ENCODE results near the gene STX3. TPM values are rescaled to one million over a fixed set of nuclear protein-coding genes. Genes with fewer than 3 reads are reported as not detected.

Gene STX3
- polyA plus RNA-seq, 2 of the 4 experiments (the other 2 are of a cell fraction): 15.2 to 15.4 TPM

GRCh38 chr11:59810911-59811259 lies 55.7 kb downstream of the STX3 start (continued):
- TF ChIP-seq SREBF2 (IDR thresholded peaks at IDR 0.05) (no peak), CBX8 (IDR thresholded peaks at IDR 0.05) (no peak), ZSCAN20 (CRISPR knock-in tag; IDR thresholded peaks at IDR 0.05) (no peak), EHMT2 (IDR thresholded peaks at IDR 0.05; ENCODE audit: low read depth) (peak; percentile 64; the same call in 1 of the 2 replicates)

DNA sequence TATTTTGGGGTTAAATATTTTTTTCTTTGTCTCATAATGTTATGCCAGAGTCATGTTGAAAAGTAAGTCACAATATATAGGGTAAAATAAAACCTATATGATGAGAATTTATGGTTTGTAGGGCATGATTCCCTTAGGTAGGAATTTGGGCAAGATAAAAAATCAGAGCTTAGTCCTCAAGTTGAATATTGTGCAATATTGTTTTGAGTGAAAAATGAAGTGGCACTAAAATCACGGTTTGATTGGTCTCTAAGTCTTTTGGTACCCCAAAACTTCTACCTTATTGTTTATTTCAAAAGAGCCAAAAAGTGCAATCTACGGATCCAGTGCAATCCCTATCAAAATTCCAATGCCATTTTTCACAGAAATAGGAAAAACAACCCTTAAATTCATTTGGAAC lies 57.0 kb downstream of the STX3 start:
- POLR2A ChIA-PET: no interaction called here
- no peak for FAIRE-seq

DNA sequence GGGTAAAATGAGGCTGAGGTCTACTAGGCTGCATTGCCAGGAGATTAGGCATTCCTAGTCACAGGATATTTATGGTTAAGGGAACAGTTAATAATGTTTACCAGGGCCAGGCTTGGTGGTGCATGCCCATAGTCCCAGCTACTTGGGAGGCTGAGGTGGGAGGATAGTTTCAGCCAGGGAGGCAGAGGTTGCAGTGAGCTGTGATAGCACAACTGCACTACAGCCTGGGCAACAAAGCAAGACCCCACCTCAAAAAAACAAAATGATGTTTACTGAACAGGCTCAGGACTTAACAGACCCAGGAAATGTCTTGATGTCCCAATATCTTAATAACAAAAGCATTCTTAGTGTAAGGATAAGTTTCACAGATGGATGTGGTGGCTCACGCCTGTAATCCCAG lies 58.2 kb downstream of the STX3 start:
- CTCF ChIA-PET: no interaction called here

More for the DNA sequence above, 57.0 kb downstream of the STX3 start:
- 45% methylated on average over 2 of the region's 2 CpGs for WGBS (ENCODE audit: missing lambda C conversion rate)
- ATAC-seq (no peak), DNase-seq (ENCODE audit: low read depth in 1 of 2, low spot score in 1 of 2) (no peak)
- Histone ChIP-seq H3K4me2 (no peak overlapping the region), H3K4me3 (no peak overlapping the region), H3K27ac (no peak overlapping the region), H3K9me3 (no peaks in the 10 kb centered on the region), H3K4me1 (peaks cover 11% of the 10 kb centered on the region; the same call in 2 of the 3 replicates)
- CTCF ChIA-PET: interaction anchor here (1.0 kb wide), 1 partner anchor 59 kb away, joined by 3 read pairs; no protein-coding TSS in a partner anchor
- TF ChIP-seq FOSB (CRISPR knock-in tag; IDR thresholded peaks at IDR 0.05) (no peak), CBX8 (IDR thresholded peaks at IDR 0.05) (no peak), JUN (IDR thresholded peaks at IDR 0.05) (no peak), EP300 (IDR thresholded peaks at IDR 0.05) (no peak), HOXA7 (CRISPR knock-in tag; IDR thresholded peaks at IDR 0.05) (no peak), SREBF2 (IDR thresholded peaks at IDR 0.05) (no peak), EHF (CRISPR knock-in tag; IDR thresholded peaks at IDR 0.05) (no peak), MYC (IDR thresholded peaks at IDR 0.05; ENCODE audit: borderline replicate concordance, low read length) (no peak), ZFP36 (IDR thresholded peaks at IDR 0.05; ENCODE audit: borderline replicate concordance, partially characterized antibody) (no peak), RFX5 (IDR thresholded peaks at IDR 0.05) (no peak), HOXB5 (CRISPR knock-in tag; IDR thresholded peaks at IDR 0.05) (no peak)

DNA sequence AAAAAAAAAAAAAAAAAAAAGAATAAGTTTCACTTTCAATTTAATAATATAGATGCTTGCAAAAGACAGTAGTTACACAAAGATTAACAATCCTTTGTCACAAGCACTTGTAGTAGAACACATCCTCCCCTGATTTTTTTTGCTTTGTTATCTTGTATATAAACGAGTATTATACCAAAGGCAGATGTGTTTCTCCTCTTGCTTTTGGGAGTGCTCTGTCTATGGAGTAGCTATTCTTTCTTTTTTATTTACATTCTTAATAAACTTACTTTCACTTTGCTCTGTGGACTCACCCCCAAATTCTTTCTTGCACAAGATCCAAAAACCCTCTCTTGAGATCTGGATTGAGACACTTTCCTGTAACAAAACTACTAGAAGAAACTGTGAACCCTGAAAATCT lies 58.8 kb downstream of the STX3 start:
- Histone ChIP-seq H3K4me3 (no peak overlapping the region), H3K9me3 (no peaks in the 10 kb centered on the region), H3K27ac (no peak overlapping the region), H3K4me2 (0 out of 3 replicates have a peak overlapping the region, but pooled peaks have one; percentile 10), H3K4me1 (peaks cover 11% of the 10 kb centered on the region; the same call in 2 of the 3 replicates)
- TF ChIP-seq POLR2A (IDR thresholded peaks at IDR 0.05; ENCODE audit: low read length) (no peak), RARB (CRISPR knock-in tag; IDR thresholded peaks at IDR 0.05) (no peak), RFX5 (IDR thresholded peaks at IDR 0.05) (no peak), HEYL (CRISPR knock-in tag; IDR thresholded peaks at IDR 0.05) (no peak), NFE2L2 (conservative IDR thresholded peaks at IDR 0.05; ENCODE audit: low read length) (no peak), KDM5A (IDR thresholded peaks at IDR 0.05) (no peak), ZNF302 (CRISPR knock-in tag; IDR thresholded peaks at IDR 0.05) (no peak)
- TF ChIP-seq, protein P1, sequence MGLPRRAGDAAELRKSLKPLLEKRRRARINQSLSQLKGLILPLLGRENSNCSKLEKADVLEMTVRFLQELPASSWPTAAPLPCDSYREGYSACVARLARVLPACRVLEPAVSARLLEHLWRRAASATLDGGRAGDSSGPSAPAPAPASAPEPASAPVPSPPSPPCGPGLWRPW (IDR thresholded peaks at IDR 0.05): no peak
- ChIA-PET CTCF (no interaction called here), POLR2A (no interaction called here)
- WGBS (ENCODE audit: missing lambda C conversion rate): 10% methylated on average over 1 of the region's 1 CpG
- DNase-seq (ENCODE audit: low read depth in 1 of 2, low spot score in 1 of 2) (no peak), ATAC-seq (no peak), FAIRE-seq (no peak)

More for the DNA sequence above, 58.2 kb downstream of the STX3 start:
- DNase-seq (ENCODE audit: low read depth in 1 of 2, low spot score in 1 of 2): no peak
- POLR2A ChIA-PET: no interaction called here
- H3K4me3 ChIP-seq: no peak overlapping the region
- H3K9me3 ChIP-seq: no peaks in the 10 kb centered on the region
- no peak overlapping the region for H3K4me2 ChIP-seq
- WGBS (ENCODE audit: missing lambda C conversion rate): 56% methylated on average over 1 of the region's 1 CpG
- peaks cover 11% of the 10 kb centered on the region; the same call in 2 of the 3 replicates for H3K4me1 ChIP-seq
- TF ChIP-seq MYC (IDR thresholded peaks at IDR 0.05; ENCODE audit: borderline replicate concordance, low read length) (no peak), GATA3 (IDR thresholded peaks at IDR 0.05; ENCODE audit: borderline replicate concordance) (no peak), BHLHE40 (IDR thresholded peaks at IDR 0.05; ENCODE audit: low read depth, low read length) (no peak), NPAS2 (CRISPR knock-in tag; IDR thresholded peaks at IDR 0.05; ENCODE audit: borderline replicate concordance) (no peak)
- no peak for FAIRE-seq
- no peak for ATAC-seq
- H3K27ac ChIP-seq: no peak overlapping the region

Data from A549 (cell line).